Activated CD4-positive, alpha-beta T cell treated with anti-CD3 and anti-CD28 coated beads, Interleukin-2, amount 10 ng/mL, durations not matched to agents 7 days and 5 days (primary cell): Measurements from ENCODE around the gene CTRB1. TPM values are rescaled to one million over a fixed set of nuclear protein-coding genes. Genes with fewer than 3 reads are reported as not detected.
"Not testable (repeated sequence)": the region's sequence is repeated elsewhere in the genome, so short reads cannot be mapped to it uniquely, and the experiment has no call there.

Experiments used
- CTCF ChIA-PET: fragments of 350-600 bp; sonication (Branson Sonifier 250); formaldehyde crosslinking; loops from one replicate; lab custom pipeline; 2021; ENCODE audit warnings: antibody characterized with exemption; lab: Charles Lee
- POLR2A ChIA-PET: fragments of 350-600 bp; sonication (Branson Sonifier 250); formaldehyde crosslinking; loops from one replicate; lab custom pipeline; 2021; ENCODE audit warnings: antibody characterized with exemption; lab: Charles Lee
- DNase-seq: peaks from one replicate; pipeline ENCODE4 v3.0.0-alpha.2; 2020
- H3K27ac Mint-ChIP-seq: one replicate; pipeline ENCODE4 v1.8.0; 2021; ENCODE audit warnings: mild to moderate bottlenecking, moderate library complexity, mixed read lengths
- H3K27me3 Mint-ChIP-seq: one replicate; pipeline ENCODE4 v1.8.0; 2021; ENCODE audit warnings: mixed read lengths
- H3K36me3 Mint-ChIP-seq: one replicate; pipeline ENCODE4 v1.8.0; 2021; ENCODE audit warnings: low read depth, mixed read lengths
- H3K4me1 Mint-ChIP-seq: one replicate; pipeline ENCODE4 v1.8.0; 2021; ENCODE audit warnings: mixed read lengths
- H3K4me3 Mint-ChIP-seq: one replicate; pipeline ENCODE4 v1.8.0; 2021; ENCODE audit warnings: mild to moderate bottlenecking, moderate library complexity, mixed read lengths
- H3K9me3 Mint-ChIP-seq: one replicate; pipeline ENCODE4 v1.8.0; 2021; ENCODE audit warnings: mixed read lengths
- total RNA-seq, 2 experiments: library from RNA; stranded (reverse); gene quantifications; one replicate each; pipeline ENCODE4 v1.2.3, GENCODE V29; 2021

Gene CTRB1
- total RNA-seq, 2 experiments from 2014 or later, result not detected

DNA sequence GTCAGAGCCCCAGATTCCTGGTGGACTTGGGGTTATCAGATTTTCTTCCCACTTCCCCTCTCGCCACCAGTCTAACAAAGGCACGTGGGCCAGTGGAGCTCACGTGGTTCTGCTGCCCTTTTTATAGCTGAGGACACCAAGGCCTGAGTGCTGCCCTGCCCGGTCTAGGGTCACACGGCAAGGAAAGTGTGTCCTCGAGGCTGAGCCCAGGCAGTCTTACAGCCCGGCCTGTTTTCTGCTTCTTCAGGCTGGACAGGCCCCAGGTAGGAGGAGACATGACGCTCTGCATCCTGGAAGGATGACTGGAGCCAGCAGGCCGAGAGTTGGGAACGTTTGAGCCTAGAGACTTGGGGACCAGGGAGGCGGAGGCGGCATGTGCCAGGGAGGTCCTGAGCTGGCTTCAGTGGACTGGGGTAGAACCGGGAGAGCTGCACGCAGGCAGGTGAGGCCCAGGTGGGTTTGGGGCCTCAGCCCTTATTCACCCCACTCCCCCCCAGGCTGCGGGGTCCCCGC lies 3.5 kb downstream of the CTRB1 start:
- H3K27me3 Mint-ChIP-seq, result no peaks in the 10 kb centered on the region
- ChIA-PET CTCF (interaction anchor here (0.5 to 2.1 kb wide), 2 partner anchors 11 to 107 kb away, joined by 3 to 5 read pairs; no protein-coding TSS in a partner anchor), POLR2A (no interaction called here)
- H3K4me1 Mint-ChIP-seq, result peaks cover 20% of the 10 kb centered on the region
- no peaks in the 10 kb centered on the region for H3K36me3 Mint-ChIP-seq
- no peaks in the 10 kb centered on the region for H3K9me3 Mint-ChIP-seq
- H3K4me3 Mint-ChIP-seq, result no peak overlapping the region
- DNase-seq, result no peak
- H3K27ac Mint-ChIP-seq, result no peak overlapping the region

DNA sequence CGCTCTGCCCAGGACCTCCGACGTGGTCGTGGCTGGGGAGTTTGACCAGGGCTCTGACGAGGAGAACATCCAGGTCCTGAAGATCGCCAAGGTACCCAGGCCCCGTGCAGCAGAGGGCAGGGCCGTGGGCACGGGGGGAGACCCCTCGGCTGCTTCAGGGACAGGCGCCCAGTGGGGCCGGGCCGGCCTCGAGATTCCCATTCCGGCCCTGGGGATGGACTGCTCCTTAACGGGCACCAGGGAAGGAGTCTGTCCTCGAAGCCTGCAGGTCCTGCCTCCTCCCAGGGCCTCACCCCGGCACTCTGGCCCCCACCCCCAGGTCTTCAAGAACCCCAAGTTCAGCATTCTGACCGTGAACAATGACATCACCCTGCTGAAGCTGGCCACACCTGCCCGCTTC lies 4.3 kb downstream of the CTRB1 start:
- H3K27me3 Mint-ChIP-seq, CTCF ChIA-PET, H3K36me3 Mint-ChIP-seq, DNase-seq, H3K9me3 Mint-ChIP-seq, H3K4me3 Mint-ChIP-seq, POLR2A ChIA-PET, H3K27ac Mint-ChIP-seq: not testable (repeated sequence)
- peaks cover 20% of the 10 kb centered on the region for H3K4me1 Mint-ChIP-seq

DNA sequence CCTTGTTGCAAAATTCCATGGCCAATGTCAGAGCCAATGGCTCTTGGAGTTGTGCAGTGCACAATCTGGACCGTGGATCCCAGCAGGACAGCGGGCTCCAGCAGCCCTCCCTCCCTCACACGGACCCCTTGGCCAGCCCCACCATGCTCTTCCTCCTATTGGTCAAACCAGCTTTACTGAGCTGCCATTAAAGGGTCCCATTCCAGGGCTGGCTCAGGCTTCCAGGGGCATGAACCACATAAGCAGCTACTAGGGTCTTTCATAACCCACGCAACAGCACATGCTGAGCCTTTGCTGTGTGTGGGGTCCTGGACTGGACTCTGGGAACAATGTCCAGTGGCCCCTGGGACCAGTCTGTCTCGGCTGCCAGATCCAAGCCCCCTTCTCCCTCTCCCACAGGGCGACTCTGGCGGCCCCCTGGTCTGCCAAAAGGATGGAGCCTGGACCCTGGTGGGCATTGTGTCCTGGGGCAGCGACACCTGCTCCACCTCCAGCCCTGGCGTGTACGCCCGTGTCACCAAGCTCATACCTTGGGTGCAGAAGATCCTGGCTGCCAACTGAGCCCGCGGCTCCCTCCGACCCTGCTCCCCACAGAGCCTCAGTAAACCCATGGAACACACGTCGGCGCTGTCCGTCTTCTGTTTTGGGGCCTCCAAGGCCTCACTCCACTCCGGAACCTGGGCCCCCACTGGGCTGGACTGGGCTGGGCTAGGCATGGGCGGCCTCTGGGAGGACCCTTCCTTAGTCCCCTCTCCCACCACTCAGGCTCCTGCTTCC lies 5.7 kb downstream of the CTRB1 start:
- Mint-ChIP-seq H3K36me3 (no peaks in the 10 kb centered on the region), H3K9me3 (no peaks in the 10 kb centered on the region), H3K27me3 (no peaks in the 10 kb centered on the region), H3K4me3 (no peak overlapping the region), H3K27ac (no peak overlapping the region), H3K4me1 (peaks cover 12% of the 10 kb centered on the region)
- CTCF ChIA-PET, result interaction anchor here (1.3 kb wide), 1 partner anchor 9 kb away, joined by 4 read pairs; no protein-coding TSS in a partner anchor
- DNase-seq, result no peak
- POLR2A ChIA-PET, result no interaction called here

DNA sequence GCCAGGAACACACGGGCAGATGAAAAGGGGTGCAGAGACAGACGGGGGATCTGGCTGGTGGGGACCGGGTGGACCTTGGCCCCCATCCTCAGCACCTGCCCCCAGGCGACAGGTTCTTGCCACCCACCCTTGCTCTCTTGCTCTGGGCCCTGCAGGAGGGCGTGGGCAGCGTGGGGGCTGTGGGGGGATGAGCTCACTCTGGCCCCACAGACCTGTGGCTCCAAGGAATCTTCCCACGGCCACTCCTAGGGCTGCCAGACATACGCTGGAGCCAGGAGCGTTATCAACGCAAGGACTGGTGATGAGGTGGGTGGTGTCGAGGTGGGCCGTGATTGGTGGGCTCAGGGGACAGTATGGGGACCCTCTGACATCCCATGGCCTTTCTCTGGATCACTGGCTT lies 6.3 kb downstream of the CTRB1 start:
- peaks cover 6% of the 10 kb centered on the region for H3K4me1 Mint-ChIP-seq
- DNase-seq, result no peak
- H3K36me3 Mint-ChIP-seq, result no peaks in the 10 kb centered on the region
- H3K9me3 Mint-ChIP-seq, result no peaks in the 10 kb centered on the region
- ChIA-PET POLR2A (no interaction called here), CTCF (interaction anchor here (1.3 kb wide), 1 partner anchor 9 kb away, joined by 4 read pairs; no protein-coding TSS in a partner anchor)
- H3K27me3 Mint-ChIP-seq, result no peaks in the 10 kb centered on the region
- no peak overlapping the region for H3K4me3 Mint-ChIP-seq
- no peak overlapping the region for H3K27ac Mint-ChIP-seq

- Mint-ChIP-seq H3K36me3 (no peaks in the 10 kb centered on the region), H3K27ac (no peak overlapping the region), H3K4me3 (no peak overlapping the region), H3K4me1 (peaks cover 2% of the 10 kb centered on the region), H3K27me3 (no peaks in the 10 kb centered on the region), H3K9me3 (no peaks in the 10 kb centered on the region)
- ChIA-PET CTCF (no interaction called here), POLR2A (no interaction called here)
- DNase-seq, result no peak
Observed at GRCh38 chr16:75225678-75226515, 7.1 kb downstream of the CTRB1 start.

- H3K36me3 Mint-ChIP-seq, result no peaks in the 10 kb centered on the region
- no peak for DNase-seq
- no peak overlapping the region for H3K4me3 Mint-ChIP-seq
- H3K9me3 Mint-ChIP-seq, result no peaks in the 10 kb centered on the region
- POLR2A ChIA-PET, result no interaction called here
- CTCF ChIA-PET, result no interaction called here
- no peaks in the 10 kb centered on the region for H3K4me1 Mint-ChIP-seq
- H3K27ac Mint-ChIP-seq, result no peak overlapping the region
- no peaks in the 10 kb centered on the region for H3K27me3 Mint-ChIP-seq
Observed at GRCh38 chr16:75226550-75227360, 8.0 kb downstream of the CTRB1 start.

- H3K36me3 Mint-ChIP-seq, result no peaks in the 10 kb centered on the region
- H3K9me3 Mint-ChIP-seq, result no peaks in the 10 kb centered on the region
- no peaks in the 10 kb centered on the region for H3K4me1 Mint-ChIP-seq
- H3K27me3 Mint-ChIP-seq, result no peaks in the 10 kb centered on the region
- CTCF ChIA-PET, result interaction anchor here (1.6 kb wide), 1 partner anchor 28 kb away, joined by 4 read pairs; no protein-coding TSS in a partner anchor
- POLR2A ChIA-PET, result no interaction called here
- no peak overlapping the region for H3K4me3 Mint-ChIP-seq
- no peak overlapping the region for H3K27ac Mint-ChIP-seq
- DNase-seq, result no peak
Observed at GRCh38 chr16:75227361-75228142, 8.8 kb downstream of the CTRB1 start.

GRCh38 chr16:75228143-75228976 lies 9.6 kb downstream of the CTRB1 start:
- DNase-seq, result no peak
- H3K9me3 Mint-ChIP-seq, result no peaks in the 10 kb centered on the region
- no peaks in the 10 kb centered on the region for H3K4me1 Mint-ChIP-seq
- CTCF ChIA-PET, result interaction anchor here (1.1 to 1.6 kb wide), 2 partner anchors 8 to 28 kb away, joined by 3 to 4 read pairs; no protein-coding TSS in a partner anchor
- no peaks in the 10 kb centered on the region for H3K27me3 Mint-ChIP-seq
- no peaks in the 10 kb centered on the region for H3K36me3 Mint-ChIP-seq
- no peak overlapping the region for H3K4me3 Mint-ChIP-seq
- no peak overlapping the region for H3K27ac Mint-ChIP-seq
- POLR2A ChIA-PET, result no interaction called here

GRCh38 chr16:75229172-75230031 lies 10.6 kb downstream of the CTRB1 start:
- Mint-ChIP-seq H3K4me1 (peaks cover 1% of the 10 kb centered on the region), H3K27ac (no peak overlapping the region), H3K9me3 (no peaks in the 10 kb centered on the region), H3K4me3 (no peak overlapping the region), H3K27me3 (peaks cover 2% of the 10 kb centered on the region), H3K36me3 (no peaks in the 10 kb centered on the region)
- no peak for DNase-seq
- ChIA-PET CTCF (interaction anchor here (1.1 to 1.6 kb wide), 2 partner anchors 9 to 29 kb away, joined by 3 to 4 read pairs; no protein-coding TSS in a partner anchor), POLR2A (no interaction called here)

GRCh38 chr16:75230471-75231110 lies 11.8 kb downstream of the CTRB1 start:
- Mint-ChIP-seq H3K36me3 (no peaks in the 10 kb centered on the region), H3K27ac (no peak overlapping the region), H3K27me3 (peaks cover 3% of the 10 kb centered on the region), H3K4me1 (peaks cover 1% of the 10 kb centered on the region), H3K4me3 (no peak overlapping the region), H3K9me3 (no peaks in the 10 kb centered on the region)
- POLR2A ChIA-PET, result no interaction called here
- CTCF ChIA-PET, result interaction anchor here (0.7 kb wide), 1 partner anchor 88 kb away, joined by 3 read pairs; no protein-coding TSS in a partner anchor
- no peak for DNase-seq
